Measurements from ENCODE around the gene LBR.

Gene LBR

GRCh38 chr1:225462714-225463574, 35.1 kb upstream of the LBR start:
- no peak for TF ChIP-seq CTCF (IDR thresholded peaks at IDR 0.05; ENCODE audit: borderline replicate concordance, control extremely low read depth, extremely low read depth, insufficient read depth, missing control alignments)
- no peak for DNase-seq (ENCODE audit: low spot score)
- in situ Hi-C loops (cut with MboI; ENCODE audit: low sequenced_read_pairs, unreplicated experiment) = no loop called here

GRCh38 chr1:225462429-225462713, 34.5 kb upstream of the LBR start:
- no peak for DNase-seq (ENCODE audit: low spot score)
- no peak for TF ChIP-seq CTCF (IDR thresholded peaks at IDR 0.05; ENCODE audit: borderline replicate concordance, control extremely low read depth, extremely low read depth, insufficient read depth, missing control alignments)
- in situ Hi-C loops (cut with MboI; ENCODE audit: low sequenced_read_pairs, unreplicated experiment) = no loop called here

- TF ChIP-seq CTCF (IDR thresholded peaks at IDR 0.05; ENCODE audit: borderline replicate concordance, control extremely low read depth, extremely low read depth, insufficient read depth, missing control alignments) = no peak
- DNase-seq (ENCODE audit: low spot score) = no peak
- in situ Hi-C loops (cut with MboI; ENCODE audit: low sequenced_read_pairs, unreplicated experiment) = no loop called here
Observed at GRCh38 chr1:225461533-225462428, 33.9 kb upstream of the LBR start.

- in situ Hi-C loops (cut with MboI; ENCODE audit: low sequenced_read_pairs, unreplicated experiment) = no loop called here
- no peak for DNase-seq (ENCODE audit: low spot score)
- TF ChIP-seq CTCF (IDR thresholded peaks at IDR 0.05; ENCODE audit: borderline replicate concordance, control extremely low read depth, extremely low read depth, insufficient read depth, missing control alignments) = no peak
Observed at GRCh38 chr1:225460737-225461532, 33.1 kb upstream of the LBR start.

- DNase-seq (ENCODE audit: low spot score) = no peak
- in situ Hi-C loops (cut with MboI; ENCODE audit: low sequenced_read_pairs, unreplicated experiment) = no loop called here
- no peak for TF ChIP-seq CTCF (IDR thresholded peaks at IDR 0.05; ENCODE audit: borderline replicate concordance, control extremely low read depth, extremely low read depth, insufficient read depth, missing control alignments)
Observed at GRCh38 chr1:225460021-225460736, 32.3 kb upstream of the LBR start.
